IMR-90 (cell line): Measurements from ENCODE around the gene SHE. TPM values are rescaled to one million over a fixed set of nuclear protein-coding genes. Genes with fewer than 3 reads are reported as not detected.

Experiments
- ATAC-seq: fragments of 200-7000 bp; cut with Tn5 transposase; 2 replicates; pipeline ENCODE4 v1.9.1; 2020; ENCODE audit warnings: low read depth, mild to moderate bottlenecking, moderate library complexity
- BruUV-seq: library from RNA; stranded (reverse); fragments of 400-500 nt; replicated peaks from 2 replicates; lab custom pipeline; 2021; lab: Mats Ljungman, UMichigan
- CTCF ChIA-PET: fragments of 300-600 bp; formaldehyde crosslinking; extraction: SDS; loops from one replicate; lab custom pipeline; 2021; ENCODE audit warnings: antibody characterized with exemption; lab: Yijun Ruan, JAX
- POLR2A ChIA-PET: fragments of 300-600 bp; sonication (Branson Sonifier 250); formaldehyde crosslinking; loops from one replicate; lab custom pipeline; 2022; ENCODE audit warnings: antibody characterized with exemption; ENCODE audit not compliant: unreplicated experiment; lab: Charles Lee
- DNase-seq: peaks from one replicate; pipeline ENCODE4 v3.0.0; 2013
- H2AFZ ChIP-seq: replicated peaks from 2 replicates; pipeline ENCODE3; 2013; ENCODE audit warnings: low read length, mild to moderate bottlenecking; ENCODE audit not compliant: poor library complexity
- H2AK5ac ChIP-seq: 2 replicates; pipeline ENCODE4 v1.6.1; 2013; ENCODE audit warnings: low read depth, low read length, inconsistent platforms
- H2AK9ac ChIP-seq: replicated peaks from 2 replicates; pipeline ENCODE3; 2013; ENCODE audit warnings: mild to moderate bottlenecking, low read depth, low read length, moderate library complexity; ENCODE audit not compliant: poor library complexity
- H2BK120ac ChIP-seq: 2 replicates; pipeline ENCODE4 v1.6.1; 2013; ENCODE audit warnings: low read depth, low read length, inconsistent platforms
- H2BK15ac ChIP-seq: 3 replicates; pipeline ENCODE4 v1.6.1; 2013; ENCODE audit warnings: low read depth, low read length, inconsistent platforms
- H2BK20ac ChIP-seq: 2 replicates; pipeline ENCODE4 v1.6.1; 2013; ENCODE audit warnings: low read depth, mild to moderate bottlenecking, inconsistent platforms, low read length, moderate library complexity
- H2BK5ac ChIP-seq: 2 replicates; pipeline ENCODE4 v1.6.1; 2013; ENCODE audit warnings: mild to moderate bottlenecking, low read depth, low read length, inconsistent platforms; ENCODE audit not compliant: poor library complexity, severe bottlenecking
- H3K14ac ChIP-seq: replicated peaks from 2 replicates; pipeline ENCODE4 v1.6.1; 2013; ENCODE audit warnings: low read depth, low read length, inconsistent platforms
- H3K18ac ChIP-seq: 2 replicates; pipeline ENCODE4 v1.6.1; 2013; ENCODE audit warnings: low read depth, low read length, control low read depth
- H3K23ac ChIP-seq: 2 replicates; pipeline ENCODE4 v1.6.1; 2013; ENCODE audit warnings: low read depth, low read length, inconsistent platforms
- H3K27ac ChIP-seq: 2 replicates; pipeline ENCODE4 v1.5.1; 2013; ENCODE audit warnings: mild to moderate bottlenecking, control low read depth, low read length; ENCODE audit not compliant: insufficient read depth
- H3K27me3 ChIP-seq: 2 replicates; pipeline ENCODE4 v1.6.1; 2013; ENCODE audit warnings: low read length; ENCODE audit not compliant: control insufficient read depth, insufficient read depth
- H3K36me3 ChIP-seq: 2 replicates; pipeline ENCODE4 v1.6.1; 2013; ENCODE audit warnings: low read length, mixed read lengths; ENCODE audit not compliant: control insufficient read depth, insufficient read depth
- H3K4ac ChIP-seq: 2 replicates; pipeline ENCODE4 v1.6.1; 2013; ENCODE audit warnings: low read depth, low read length, inconsistent platforms
- H3K4me1 ChIP-seq: 2 replicates; pipeline ENCODE4 v1.6.1; 2013; ENCODE audit warnings: low read length, mixed read lengths; ENCODE audit not compliant: control insufficient read depth, insufficient read depth
- H3K4me2 ChIP-seq: 2 replicates; pipeline ENCODE4 v1.6.1; 2013; ENCODE audit warnings: low read depth, mild to moderate bottlenecking, control low read depth, low read length, moderate library complexity
- H3K4me3 ChIP-seq: 2 replicates; pipeline ENCODE4 v1.5.1; 2013; ENCODE audit warnings: low read depth, mild to moderate bottlenecking, control low read depth, low read length, moderate library complexity; ENCODE audit not compliant: insufficient read depth
- H3K56ac ChIP-seq: 2 replicates; pipeline ENCODE4 v1.6.1; 2013; ENCODE audit warnings: low read length, inconsistent platforms; ENCODE audit not compliant: insufficient read depth; ENCODE audit errors: extremely low read depth
- H3K79me1 ChIP-seq, 2 experiments: 2 replicates each; pipeline ENCODE4 v1.6.1; 2013; ENCODE audit warnings: low read length in 2 of 2, inconsistent platforms in 1 of 2, low read depth in 1 of 2
- H3K9ac ChIP-seq: 2 replicates; pipeline ENCODE4 v1.6.1; 2013; ENCODE audit warnings: low read depth, low read length, control low read depth
- H3K9me1 ChIP-seq: 2 replicates; pipeline ENCODE4 v1.6.1; 2013; ENCODE audit warnings: low read length, inconsistent platforms; ENCODE audit not compliant: insufficient read depth
- H3K9me3 ChIP-seq: 2 replicates; pipeline ENCODE4 v1.6.1; 2013; ENCODE audit warnings: low read length; ENCODE audit not compliant: control insufficient read depth, insufficient read depth
- H4K20me1 ChIP-seq: 2 replicates; pipeline ENCODE4 v1.6.1; 2013; ENCODE audit warnings: low read length, inconsistent platforms; ENCODE audit not compliant: insufficient read depth
- H4K5ac ChIP-seq: 2 replicates; pipeline ENCODE4 v1.6.1; 2013; ENCODE audit warnings: mild to moderate bottlenecking, low read depth, low read length, control low read depth
- H4K8ac ChIP-seq, 2 experiments: 2 replicates each; pipeline ENCODE4 v1.6.1; 2013; ENCODE audit warnings: low read depth in 2 of 2, low read length in 2 of 2, control low read depth in 1 of 2, inconsistent platforms in 1 of 2
- H4K91ac ChIP-seq: 2 replicates; pipeline ENCODE4 v1.6.1; 2013; ENCODE audit warnings: low read depth, low read length, inconsistent platforms; ENCODE audit not compliant: insufficient read depth
- BHLHE40 ChIP-seq: fragments of 150-350 bp; IDR thresholded peaks from 2 replicates; pipeline ENCODE4 v1.6.1; 2016; ENCODE audit warnings: mild to moderate bottlenecking, low read depth, low read length
- ELK1 ChIP-seq: fragments of 150-350 bp; IDR thresholded peaks from 2 replicates; pipeline ENCODE4 v1.6.1; 2016; ENCODE audit warnings: low read depth, mild to moderate bottlenecking, low read length, moderate library complexity, borderline replicate concordance
- WGBS, 2 experiments: methylation state at CpG; one replicate each; pipeline versions ENCODE4 v1.1.5 to v1.1.7; 2013; ENCODE audit warnings: missing lambda C conversion rate in 2 of 2; ENCODE audit not compliant: insufficient read length in 1 of 2; ENCODE audit errors: extremely low coverage in 2 of 2; 5-methylcytosine and 5-hydroxymethylcytosine counted together
- dilution Hi-C: fragments of 300-500 bp; cut with HindIII; formaldehyde crosslinking; loops from one replicate; pipeline ENCODE4 v1.14.3; 2018; ENCODE audit warnings: low sequenced_read_pairs; ENCODE audit not compliant: unreplicated experiment
- in situ Hi-C: fragments of 300-500 bp; cut with MboI; formaldehyde crosslinking; loops from 3 replicates; pipeline ENCODE4 v1.14.3; 2019; ENCODE audit warnings: low sequenced_read_pairs, inconsistent platforms, mixed read lengths
- intact Hi-C: fragments of 100-400 bp; cut with micrococcal nuclease; formaldehyde crosslinking; loops from 2 replicates; pipeline ENCODE4 v1.10.0; 2022
- polyA plus RNA-seq, 3 experiments: library from polyadenylated mRNA; depleted of rRNA; stranded (reverse); fragments of >200 nt; gene quantifications; 2 replicates each; pipeline ENCODE4 v1.2.3, GENCODE V29; 2012; ENCODE audit warnings: low replicate concordance in 1 of 3
- total RNA-seq: library from RNA; depleted of rRNA; stranded (reverse); fragments of >200 nt; gene quantifications from 2 replicates; pipeline ENCODE4 v1.2.3, GENCODE V29; 2012

Gene SHE
- total and polyA plus RNA-seq, 2 of the 4 experiments (the other 2 are of a cell fraction): not detected

- ChIA-PET POLR2A (no interaction called here), CTCF (interaction anchor here (0.6 to 1.6 kb wide), 13 partner anchors 12 to 408 kb away, joined by 3 to 14 read pairs (median 4); partner anchors contain the start of gene PBXIP1)
- Histone ChIP-seq H3K14ac (no peak overlapping the region), H3K18ac (no peak overlapping the region), H3K23ac (no peak overlapping the region), H3K27me3 (peaks cover 25% of the 10 kb centered on the region), H3K27ac (no peak overlapping the region), H2AK9ac (no peak overlapping the region), H3K9me3 (no peaks in the 10 kb centered on the region), H4K91ac (no peak overlapping the region), H4K8ac (no peak overlapping the region), H3K79me1 (peaks cover 1 to 8% of the 10 kb centered on the region in 2 experiments; a peak in 2 of 4 replicates), H3K4me3 (no peak overlapping the region), H3K36me3 (peaks cover 35% of the 10 kb centered on the region), H3K4me2 (no peak overlapping the region), H2AFZ (no peak overlapping the region), H3K9me1 (no peaks in the 10 kb centered on the region), H3K4ac (no peak overlapping the region), H2BK20ac (no peak overlapping the region), H3K9ac (no peak overlapping the region), H3K4me1 (no peaks in the 10 kb centered on the region), H2BK5ac (no peak overlapping the region), H3K56ac (no peak overlapping the region), H4K20me1 (peaks cover 16% of the 10 kb centered on the region; the same call in 1 of the 2 replicates), H2AK5ac (no peak overlapping the region), H2BK15ac (no peak overlapping the region), H2BK120ac (no peak overlapping the region), H4K5ac (no peak overlapping the region)
- ATAC-seq (no peak), DNase-seq (no peak)
- dilution Hi-C loops: no loop called here
- TF ChIP-seq BHLHE40: no peak
- TF ChIP-seq ELK1: no peak
- BruUV-seq: no TSS peak
- WGBS, 2 experiments: 73% methylated on average over 2 of the region's 11 CpGs; no CpG with 5 or more reads in 1 of the 2 experiments
- intact Hi-C loops: loop anchor here (2.0 to 5.0 kb wide), 3 partner anchors 140 to 220 kb away; partner anchors contain the start of gene IL6R
- in situ Hi-C loops: loop anchor here (5.0 kb wide), 1 partner anchor 60 kb away; no protein-coding TSS in a partner anchor
These were observed 45.0 kb upstream of the SHE start for GRCh38 chr1:154547105-154547732.
